Psoas muscle (tissue), 8 donors: ENCODE measurements around the gene CTAGE9. TPM values are rescaled to one million over a fixed set of nuclear protein-coding genes. Genes with fewer than 3 reads are reported as not detected.

Source experiments
- ATAC-seq, 4 donors: fragments of 200-7000 bp; cut with Tn5 transposase; one replicate each; pipeline ENCODE4 v1.9.1; 2020; ENCODE audit warnings: moderate library complexity in 3 of 4, mild to moderate bottlenecking in 2 of 4
- DNase-seq, 2 donors: peaks; one replicate each; pipeline ENCODE4 v3.0.0-alpha.2; 2020
- H3K27ac ChIP-seq: fragments of 200-600 bp; one replicate; pipeline ENCODE4 v1.8.0; 2022
- H3K27me3 ChIP-seq, 3 donors: fragments of 200-600 bp in 1 of 3; one replicate each; pipeline versions ENCODE4 v1.6.1 to v1.8.0; 2013 to 2022; ENCODE audit warnings: low read length in 2 of 3, mild to moderate bottlenecking in 2 of 3, moderate library complexity in 1 of 3; ENCODE audit not compliant: insufficient read depth in 3 of 3
- H3K36me3 ChIP-seq, 2 donors: fragments of 200-600 bp in 1 of 2; one replicate each; pipeline versions ENCODE4 v1.6.1 to v1.8.0; 2013 to 2022; ENCODE audit warnings: low read depth in 1 of 2, mild to moderate bottlenecking in 1 of 2, moderate library complexity in 1 of 2; ENCODE audit not compliant: insufficient read depth in 1 of 2
- H3K4me1 ChIP-seq: fragments of 200-600 bp; one replicate; pipeline ENCODE4 v1.8.0; 2022
- H3K4me3 ChIP-seq: fragments of 200-600 bp; one replicate; pipeline ENCODE4 v1.8.0; 2022; ENCODE audit warnings: mild to moderate bottlenecking
- H3K9me3 ChIP-seq: fragments of 200-600 bp; one replicate; pipeline ENCODE4 v1.8.0; 2022
- WGBS, 3 donors: extraction: QIAGEN DNeasy Blood & Tissue Kit; methylation state at CpG; one replicate each; pipeline versions ENCODE4 v1.1.6 to v1.1.7; 2013; 5-methylcytosine and 5-hydroxymethylcytosine counted together
- intact Hi-C, 2 donors: fragments of 100-400 bp; cut with DNase I; formaldehyde crosslinking; loops; one replicate each; pipeline versions ENCODE4 v1.11.0 to v1.14.2; 2022
- polyA plus RNA-seq, 3 donors: library from polyadenylated mRNA; stranded (reverse); fragments of 200-250 nt; gene quantifications; one replicate each; pipeline ENCODE4 v1.2.3, GENCODE V29; 2013
- total RNA-seq, 4 donors: library from RNA; stranded (reverse); fragmentation: NEBNext Ultra II Directional in 2 of 4; extraction: Animal tissue kit (Norgen Biotek cat#: 25700) in 2 of 4; gene quantifications; one replicate each; pipeline versions ENCODE4 v1.2.1 to v1.2.4, GENCODE V29; 2021 to 2023
- TF ChIP-seq, protein P1 (sequence below): fragments of 200-600 bp; IDR thresholded peaks from one replicate; pipeline ENCODE4 v1.8.0; 2022; ENCODE audit warnings: antibody characterized with exemption
- donor health status: healthy with polysubstance abuse.
- donor health status: DM: no; HTN: no; CAD: no; lungs with moderate emphysema.
- donor health status: Bipolar disorder and iron deficiency.
- donor health status: healthy.
- donor health status: DM: yes; HTN: yes; CAD: no.
- donor health status: DM: no; HTN: no; CAD: no.
- donor health status: DM: no; HTN: no; CAD: no.
- donor health status: DM: yes; HTN: yes; CAD: no.

CTAGE9 gene
- total and polyA plus RNA-seq, 7 donors, result not detected

DNA sequence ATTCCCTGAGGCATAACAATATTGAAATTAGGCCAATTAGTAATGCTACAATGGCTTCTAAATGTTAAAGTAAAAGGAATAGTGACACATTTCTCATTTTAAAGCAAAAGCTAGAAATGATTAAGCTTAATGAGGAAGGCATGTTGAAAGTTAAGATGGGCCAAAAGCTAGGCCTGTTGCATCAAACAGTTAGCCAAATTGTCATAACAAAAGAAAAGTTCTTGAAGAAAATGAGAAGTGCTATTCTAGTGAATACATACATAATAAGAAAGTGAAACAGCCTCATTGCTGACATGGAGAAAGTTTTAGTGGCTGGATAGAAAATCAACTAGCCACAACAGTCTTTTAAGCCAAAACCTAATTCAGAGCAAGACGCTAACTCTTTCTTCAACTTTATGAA, 22.5 kb downstream of the CTAGE9 start:
- DNase-seq, result no peak
- no peaks in the 10 kb centered on the region for H3K27me3 ChIP-seq
- WGBS, 3 donors, result 91 to 96% (median 95%) methylated on average over 1 of the region's 1 CpG
- no peak overlapping the region for H3K4me3 ChIP-seq
- no peak overlapping the region for H3K27ac ChIP-seq
- intact Hi-C loops, result no loop called here
- H3K9me3 ChIP-seq, result no peaks in the 10 kb centered on the region
- ATAC-seq, result no peak
- H3K4me1 ChIP-seq, result no peaks in the 10 kb centered on the region
- TF ChIP-seq, protein P1, sequence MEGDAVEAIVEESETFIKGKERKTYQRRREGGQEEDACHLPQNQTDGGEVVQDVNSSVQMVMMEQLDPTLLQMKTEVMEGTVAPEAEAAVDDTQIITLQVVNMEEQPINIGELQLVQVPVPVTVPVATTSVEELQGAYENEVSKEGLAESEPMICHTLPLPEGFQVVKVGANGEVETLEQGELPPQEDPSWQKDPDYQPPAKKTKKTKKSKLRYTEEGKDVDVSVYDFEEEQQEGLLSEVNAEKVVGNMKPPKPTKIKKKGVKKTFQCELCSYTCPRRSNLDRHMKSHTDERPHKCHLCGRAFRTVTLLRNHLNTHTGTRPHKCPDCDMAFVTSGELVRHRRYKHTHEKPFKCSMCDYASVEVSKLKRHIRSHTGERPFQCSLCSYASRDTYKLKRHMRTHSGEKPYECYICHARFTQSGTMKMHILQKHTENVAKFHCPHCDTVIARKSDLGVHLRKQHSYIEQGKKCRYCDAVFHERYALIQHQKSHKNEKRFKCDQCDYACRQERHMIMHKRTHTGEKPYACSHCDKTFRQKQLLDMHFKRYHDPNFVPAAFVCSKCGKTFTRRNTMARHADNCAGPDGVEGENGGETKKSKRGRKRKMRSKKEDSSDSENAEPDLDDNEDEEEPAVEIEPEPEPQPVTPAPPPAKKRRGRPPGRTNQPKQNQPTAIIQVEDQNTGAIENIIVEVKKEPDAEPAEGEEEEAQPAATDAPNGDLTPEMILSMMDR, result no peak
- no peaks in the 10 kb centered on the region for H3K36me3 ChIP-seq

DNA sequence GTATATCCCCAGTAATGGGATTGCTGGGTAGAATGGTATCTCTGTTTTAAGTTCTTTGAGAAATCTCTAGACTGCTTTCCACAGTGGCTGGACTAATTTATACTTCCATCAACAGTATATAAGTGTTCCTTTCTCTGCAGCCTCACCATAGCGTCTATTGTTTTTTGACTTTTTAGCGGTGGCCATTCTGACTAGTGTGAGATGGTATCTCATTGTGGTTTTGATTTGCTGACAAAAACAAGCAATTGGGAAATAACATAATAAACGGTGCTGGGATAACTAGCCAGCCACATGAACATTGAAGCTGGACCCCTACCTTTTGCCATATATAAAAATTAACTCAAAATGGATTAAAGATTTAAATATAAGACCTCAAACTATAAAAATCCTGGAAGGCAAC, 23.8 kb downstream of the CTAGE9 start:
- intact Hi-C loops, result no loop called here
- H3K4me1 ChIP-seq, result no peaks in the 10 kb centered on the region
- H3K9me3 ChIP-seq, result no peaks in the 10 kb centered on the region

DNA sequence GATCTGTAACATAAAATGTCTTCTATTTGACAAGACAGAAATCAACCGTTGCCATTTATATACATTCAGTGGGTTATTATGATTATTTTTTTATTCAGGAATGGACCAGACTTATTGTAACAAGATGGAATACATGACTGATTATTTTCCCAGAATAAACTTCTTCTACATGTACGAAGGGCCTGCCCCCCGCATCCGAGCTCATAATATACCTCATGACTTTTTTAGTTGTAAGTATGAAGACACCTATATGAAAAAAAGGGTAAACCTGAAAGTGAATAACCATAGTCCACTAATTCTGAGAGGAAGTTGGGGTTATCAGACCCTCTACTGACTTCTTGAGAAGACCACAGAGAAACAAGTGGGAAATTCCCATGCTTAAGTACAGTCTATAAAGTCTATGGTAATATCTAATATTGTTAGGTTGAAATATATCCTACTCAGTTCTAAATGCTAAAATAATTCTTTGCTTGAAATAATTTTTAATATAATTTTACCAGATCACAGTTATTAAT, 25.5 kb downstream of the CTAGE9 start:
- DNase-seq (no peak), ATAC-seq (no peak)
- intact Hi-C loops, result no loop called here
- Histone ChIP-seq H3K27me3 (no peaks in the 10 kb centered on the region), H3K27ac (no peak overlapping the region), H3K36me3 (no peaks in the 10 kb centered on the region), H3K9me3 (no peaks in the 10 kb centered on the region), H3K4me3 (no peak overlapping the region), H3K4me1 (no peaks in the 10 kb centered on the region)
- WGBS, 3 donors, result 90 to 99% (median 95%) methylated on average over 4 of the region's 4 CpGs
- TF ChIP-seq, protein P1, result no peak

More for the DNA sequence above, 23.8 kb downstream of the CTAGE9 start:
- TF ChIP-seq, protein P1, result no peak
- Histone ChIP-seq H3K27me3 (no peaks in the 10 kb centered on the region), H3K4me3 (no peak overlapping the region), H3K36me3 (no peaks in the 10 kb centered on the region), H3K27ac (no peak overlapping the region)
- ATAC-seq, result no peak
- WGBS, 3 donors, result 90 to 92% (median 91%) methylated on average over 3 of the region's 3 CpGs
- no peak for DNase-seq

DNA sequence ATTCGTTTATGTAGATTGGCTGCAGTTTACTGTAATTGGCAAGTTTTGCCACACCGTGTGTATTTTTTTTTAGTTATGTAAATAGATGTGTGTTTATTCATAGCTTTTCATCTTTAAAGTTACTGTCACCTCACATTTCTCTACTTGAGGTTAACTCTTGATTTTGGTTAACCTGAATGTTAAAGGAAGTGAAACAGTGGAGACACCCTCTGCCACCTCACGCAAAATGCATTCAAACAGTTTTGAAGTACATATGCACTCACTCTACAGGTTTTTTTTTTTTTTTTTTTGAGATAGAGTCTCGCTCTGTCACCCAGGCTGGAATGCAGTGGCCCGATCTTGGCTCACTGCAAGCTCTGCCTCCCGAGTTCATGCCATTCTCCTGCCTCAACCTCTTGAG, 27.3 kb downstream of the CTAGE9 start:
- no peak for DNase-seq
- 86 to 91% (median 86%) methylated on average over 6 of the region's 6 CpGs for WGBS, 3 donors
- intact Hi-C loops, result no loop called here
- Histone ChIP-seq H3K4me1 (no peaks in the 10 kb centered on the region), H3K27me3 (no peaks in the 10 kb centered on the region), H3K36me3 (no peaks in the 10 kb centered on the region), H3K9me3 (no peaks in the 10 kb centered on the region), H3K27ac (no peak overlapping the region), H3K4me3 (no peak overlapping the region)
- no peak for ATAC-seq
- TF ChIP-seq, protein P1, result no peak

DNA sequence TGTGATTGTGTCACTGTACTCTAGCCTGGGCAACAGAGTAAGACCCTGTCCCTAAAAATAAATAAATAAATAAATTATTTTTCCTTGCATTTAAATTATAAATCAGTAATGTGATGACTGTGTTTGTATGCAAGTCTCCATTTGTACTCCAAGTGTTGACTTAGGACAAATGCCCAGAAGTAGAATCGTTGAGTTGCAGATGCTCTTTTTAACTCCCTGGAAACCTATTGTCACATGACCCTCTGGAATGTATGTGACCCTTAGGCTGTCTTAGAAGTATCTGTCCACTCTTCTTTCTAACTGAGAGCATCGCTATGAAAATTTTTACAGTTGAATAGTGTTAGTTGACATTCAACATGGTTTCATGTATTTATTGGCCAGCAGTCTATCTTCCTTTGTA, 28.4 kb downstream of the CTAGE9 start:
- TF ChIP-seq, protein P1, result no peak
- H3K4me1 ChIP-seq, result no peaks in the 10 kb centered on the region
- H3K27ac ChIP-seq, result no peak overlapping the region
- intact Hi-C loops, result no loop called here
- no peaks in the 10 kb centered on the region for H3K27me3 ChIP-seq
- H3K9me3 ChIP-seq, result no peaks in the 10 kb centered on the region
- DNase-seq, result no peak
- no peaks in the 10 kb centered on the region for H3K36me3 ChIP-seq
- 47 to 57% (median 57%) methylated on average over 2 of the region's 2 CpGs for WGBS, 3 donors
- no peak overlapping the region for H3K4me3 ChIP-seq
- no peak for ATAC-seq
